GM21576 (cell line): ENCODE measurements around the gene ZBTB7B.
A peak's percentile ranks its signal among the peaks of the same experiment; 100 is the strongest.

Experiments
- ATAC-seq: cut with Tn5 transposase; IDR thresholded peaks from one replicate; pipeline ENCODE4 v1.9.1; 2021; ENCODE audit warnings: mild to moderate bottlenecking, moderate library complexity; ENCODE audit not compliant: unreplicated experiment

ZBTB7B gene

GRCh38 chr1:155002464-155003226 lies at the start of gene ZBTB7B:
Gene ZBTB7B (plus strand): TSS chr1:155002802. CDS start chr1:155014661, 11,859 bp downstream.
- no peak for ATAC-seq

- ATAC-seq: no peak
Measured at GRCh38 chr1:154953611-154954038, 49.0 kb upstream of the ZBTB7B start.

- ATAC-seq: no peak
Measured at GRCh38 chr1:154954541-154954940, 48.1 kb upstream of the ZBTB7B start.

GRCh38 chr1:154955039-154955717 lies 47.4 kb upstream of the ZBTB7B start:
- ATAC-seq: peak; percentile 68

- ATAC-seq: peak; percentile 52
Measured at GRCh38 chr1:154955718-154956543, 46.7 kb upstream of the ZBTB7B start, which contains the start of gene PBXIP1. Gene PBXIP1 (minus strand): TSS chr1:154956099. CDS start chr1:154953721, 2,378 bp downstream.

GRCh38 chr1:154956544-154956941 lies 46.1 kb upstream of the ZBTB7B start:
- no peak for ATAC-seq

- no peak for ATAC-seq
Measured at GRCh38 chr1:154957091-154957657, 45.4 kb upstream of the ZBTB7B start.

GRCh38 chr1:154958036-154958435 lies 44.6 kb upstream of the ZBTB7B start:
- ATAC-seq: no peak

- no peak for ATAC-seq
Measured at GRCh38 chr1:154958681-154959425, 43.7 kb upstream of the ZBTB7B start.

GRCh38 chr1:154959426-154959780 lies 43.2 kb upstream of the ZBTB7B start:
- no peak for ATAC-seq

GRCh38 chr1:154960446-154961136 lies 42.0 kb upstream of the ZBTB7B start:
- no peak for ATAC-seq

GRCh38 chr1:154961207-154962155 lies 41.1 kb upstream of the ZBTB7B start, which contains the start of gene PYGO2:
Gene PYGO2 (minus strand): TSS chr1:154961782. CDS start chr1:154961576, 206 bp downstream.
- peak; percentile 71 for ATAC-seq

- ATAC-seq: peak; percentile 3
Measured at GRCh38 chr1:154962156-154962749, 40.3 kb upstream of the ZBTB7B start.

GRCh38 chr1:154962795-154963330 lies 39.7 kb upstream of the ZBTB7B start:
- no peak for ATAC-seq

GRCh38 chr1:154963643-154964042 lies 39.0 kb upstream of the ZBTB7B start:
- no peak for ATAC-seq

GRCh38 chr1:154964359-154964758 lies 38.2 kb upstream of the ZBTB7B start:
- no peak for ATAC-seq

- ATAC-seq: no peak
Measured at GRCh38 chr1:154966111-154966510, 36.5 kb upstream of the ZBTB7B start.
